T-helper 1 cell treated with Interleukin-12 subunit alpha and Interleukin-12 subunit beta and Interleukin-4 antibody, amounts not matched to agents 30 ng/mL and 1 ng/mL, for 36 hours (primary cell): ENCODE data around the gene LHFPL4. TPM values are rescaled to one million over a fixed set of nuclear protein-coding genes. Genes with fewer than 3 reads are reported as not detected.

Experiments used
- intact Hi-C: fragments of 100-400 bp; cut with micrococcal nuclease; formaldehyde crosslinking; loops from one replicate; pipeline ENCODE4 v1.15.1; 2024
- total RNA-seq: library from RNA; stranded (reverse); gene quantifications from 2 replicates; pipeline ENCODE4 v1.2.3, GENCODE V29; 2022

The LHFPL4 gene
- total RNA-seq, 1 donor from 2014 or later: not detected

DNA sequence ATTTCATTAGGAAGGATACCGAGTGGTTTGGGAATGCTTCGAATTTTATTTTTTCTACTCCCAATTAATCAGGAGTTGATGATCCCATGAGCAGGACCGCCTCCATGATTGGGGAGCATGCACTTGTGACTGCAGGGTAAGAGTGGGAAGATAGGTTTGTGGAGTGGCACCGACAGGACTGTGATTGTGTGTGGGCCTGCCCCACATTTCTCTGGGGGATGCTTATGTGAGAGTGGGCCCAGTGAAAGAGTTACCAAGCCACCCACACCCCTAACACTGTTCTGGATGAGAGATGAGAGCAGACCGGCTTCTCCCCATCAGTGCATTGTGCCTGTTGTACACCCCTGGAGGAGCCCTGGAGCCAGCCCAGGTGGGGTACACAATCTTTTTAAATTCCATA, 76.7 kb downstream of the LHFPL4 start:
- intact Hi-C loops: no loop called here

DNA sequence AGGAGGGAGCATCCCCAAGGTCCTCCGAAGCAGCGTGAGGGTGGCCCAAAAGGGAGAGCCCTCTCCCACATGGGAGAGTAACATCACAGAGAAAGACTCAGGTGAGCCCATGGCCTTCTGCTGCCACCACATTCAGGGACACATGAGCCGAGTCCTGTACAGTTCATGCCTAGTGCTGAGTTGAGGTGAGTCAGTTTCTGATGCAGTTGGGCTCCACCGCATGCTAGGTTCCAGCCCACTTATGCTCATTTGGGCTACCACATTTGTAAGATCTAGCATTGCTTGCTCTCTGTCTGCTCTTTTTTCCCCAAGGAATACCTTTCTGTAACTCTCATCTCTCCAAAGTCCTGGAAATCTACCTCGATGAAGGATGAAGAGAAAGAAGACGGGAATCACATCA, 79.1 kb downstream of the LHFPL4 start:
- intact Hi-C loops: no loop called here

GRCh38 chr3:9473496-9474065, 80.0 kb downstream of the LHFPL4 start:
- intact Hi-C loops: no loop called here

GRCh38 chr3:9469986-9470385, 83.6 kb downstream of the LHFPL4 start:
- intact Hi-C loops: no loop called here

DNA sequence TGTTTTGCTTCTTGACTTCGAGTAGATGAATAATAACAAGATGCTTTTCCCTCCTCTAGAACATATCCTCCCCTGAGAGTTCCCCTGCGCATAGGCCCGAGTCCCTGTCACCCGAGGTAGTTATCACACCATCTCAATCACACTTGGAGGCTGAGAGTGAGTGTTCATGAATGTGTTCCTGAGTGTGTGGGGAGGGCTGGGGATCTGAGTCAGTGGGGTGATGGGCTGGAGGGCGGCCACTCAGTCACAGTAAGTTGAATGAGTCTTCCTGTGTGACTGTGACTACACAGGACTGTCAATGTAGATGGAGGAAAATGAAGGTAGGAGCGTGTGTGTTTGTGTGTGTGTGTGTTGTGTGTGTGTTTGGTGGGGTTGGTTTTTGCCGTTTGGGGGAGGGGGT, 85.2 kb downstream of the LHFPL4 start:
- intact Hi-C loops: no loop called here

DNA sequence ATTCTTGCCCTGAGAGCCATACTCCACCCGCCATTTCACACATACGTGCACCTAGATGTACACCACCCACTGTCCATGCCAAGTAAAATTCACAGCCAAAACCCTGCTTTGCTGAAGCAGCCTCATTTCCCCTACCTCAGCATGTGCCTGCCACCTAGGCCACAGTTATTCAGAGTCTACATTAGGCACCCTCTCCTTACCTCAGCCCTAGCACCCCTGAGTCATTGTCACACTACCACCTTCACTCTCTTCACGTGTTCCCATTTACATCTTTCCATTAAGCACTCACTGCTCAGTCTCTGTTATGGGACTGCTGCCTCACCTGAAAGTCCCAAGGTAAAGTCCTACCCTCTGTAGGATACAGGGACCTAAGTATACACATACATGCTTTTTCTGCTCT, 86.2 kb downstream of the LHFPL4 start:
- intact Hi-C loops: no loop called here

DNA sequence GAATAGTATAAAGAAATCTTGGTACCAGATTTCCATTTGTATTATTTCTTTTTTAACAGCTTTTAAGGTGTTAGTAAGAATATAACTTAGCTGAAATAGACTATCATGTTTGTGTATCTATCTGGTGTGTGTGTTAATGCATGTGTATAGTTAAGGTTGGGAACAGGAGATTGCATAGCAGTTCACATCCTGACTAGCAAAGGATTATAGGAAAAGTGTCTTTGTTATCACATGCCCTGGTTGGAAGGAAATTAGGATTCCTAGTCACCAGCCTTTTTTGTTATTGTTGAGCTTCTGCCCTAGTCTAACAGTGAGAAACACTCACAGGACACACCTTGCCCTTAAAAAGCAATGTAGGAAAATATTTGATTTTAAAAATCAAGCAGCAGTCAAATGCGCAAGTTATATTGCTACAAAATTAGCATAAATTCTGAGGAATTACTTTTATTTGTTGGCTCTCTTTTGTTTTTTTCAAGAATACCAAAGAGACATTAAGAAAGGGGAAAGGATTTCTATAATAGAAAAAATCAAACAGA, 98.0 kb downstream of the LHFPL4 start:
- intact Hi-C loops: no loop called here

DNA sequence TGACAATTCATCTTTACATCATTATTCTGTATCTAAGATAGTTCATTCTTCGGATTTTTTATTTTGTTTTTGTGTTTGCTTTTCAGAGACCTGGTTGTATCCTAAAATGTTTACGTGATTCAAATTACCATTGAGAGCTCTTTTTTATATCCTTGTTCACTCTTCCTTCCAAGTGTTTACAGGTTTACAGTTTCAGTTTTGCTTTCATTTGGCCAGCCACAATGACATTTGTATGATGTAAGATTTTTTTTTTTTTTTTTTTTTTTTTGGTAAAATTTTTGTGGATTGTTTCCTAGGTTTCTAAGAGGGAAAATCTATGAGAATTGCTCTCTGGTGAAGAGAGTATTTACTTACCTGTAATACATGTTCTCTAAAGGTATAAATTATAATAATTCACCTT, 101.2 kb downstream of the LHFPL4 start:
- intact Hi-C loops: loop anchor here (1.0 to 2.0 kb wide), 6 partner anchors 56 to 489 kb away; partner anchors contain the start of genes BRPF1, MTMR14 and RAD18

DNA sequence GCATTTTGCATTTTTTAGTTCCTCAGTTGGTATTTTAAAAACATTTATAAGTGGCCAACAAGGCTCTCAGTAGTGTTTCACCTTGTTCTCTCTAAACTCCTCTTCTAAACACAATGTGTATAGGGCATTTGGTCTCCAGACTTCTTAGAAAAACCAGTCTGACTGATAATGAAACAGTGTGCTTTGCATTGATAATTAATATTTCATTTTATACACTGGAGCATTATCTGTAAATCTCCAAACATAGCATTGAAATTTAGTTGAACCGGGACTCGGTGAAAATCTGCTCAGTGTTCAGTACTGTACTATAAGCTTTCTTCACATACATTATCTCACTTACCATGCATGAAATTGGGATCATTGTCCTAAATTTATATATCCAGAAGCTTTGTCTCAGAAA, 102.6 kb downstream of the LHFPL4 start:
- intact Hi-C loops: loop anchor here (2.0 kb wide), 1 partner anchor 28 kb away; no protein-coding TSS in a partner anchor

DNA sequence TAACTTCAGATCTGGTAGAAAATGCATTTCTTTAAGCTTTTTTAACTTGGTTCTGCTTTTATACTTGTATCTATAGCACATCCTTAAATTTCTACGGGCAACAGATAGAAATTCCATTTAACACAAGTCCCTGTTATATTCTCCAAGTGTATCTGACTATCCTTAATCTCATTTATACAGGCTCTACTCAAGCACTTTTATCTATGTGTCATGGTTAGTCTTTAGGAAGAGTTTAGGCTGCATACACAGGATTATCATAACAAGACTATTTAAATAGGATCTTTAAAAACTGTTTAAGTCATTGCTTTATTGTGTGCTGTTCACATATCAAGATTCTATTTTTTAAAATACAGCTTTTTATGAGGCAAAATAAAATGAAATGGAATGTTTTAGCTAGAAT, 103.5 kb downstream of the LHFPL4 start:
- intact Hi-C loops: loop anchor here (2.0 kb wide), 1 partner anchor 27 kb away; no protein-coding TSS in a partner anchor

GRCh38 chr3:9448643-9449042, 105.0 kb downstream of the LHFPL4 start:
- intact Hi-C loops: no loop called here

Other genes with a start within 250 kb of the LHFPL4 start
- gene THUMPD3, start 190.8 kb downstream of the LHFPL4 start, total RNA-seq: 40.8 and 49.4 TPM in 2 replicates
- gene SETD5, start 156.2 kb downstream of the LHFPL4 start, total RNA-seq: 133 and 150 TPM in 2 replicates
- 49.2 and 54.8 TPM in 2 replicates for gene MTMR14, start 95.7 kb upstream of the LHFPL4 start, total RNA-seq
- gene CPNE9, start 150.0 kb upstream of the LHFPL4 start, total RNA-seq: 0.22 and 0.59 TPM in 2 replicates
- gene BRPF1, start 177.9 kb upstream of the LHFPL4 start, total RNA-seq: 41.3 and 51.1 TPM in 2 replicates
- gene OGG1, start 196.1 kb upstream of the LHFPL4 start, total RNA-seq: 35.6 and 43.2 TPM in 2 replicates
- 22.6 and 26.2 TPM in 2 replicates for gene CAMK1, start 216.1 kb upstream of the LHFPL4 start, total RNA-seq
- gene TADA3, start 238.7 kb upstream of the LHFPL4 start, total RNA-seq: 62.3 and 67.1 TPM in 2 replicates
- gene ARPC4, start 239.3 kb upstream of the LHFPL4 start, total RNA-seq: 292 and 298 TPM in 2 replicates